Endodermal cell (in vitro differentiated cells): Measurements from ENCODE around the gene FBRSL1. TPM values are rescaled to one million over a fixed set of nuclear protein-coding genes. Genes with fewer than 3 reads are reported as not detected.
"Not testable (repeated sequence)": the region's sequence is repeated elsewhere in the genome, so short reads cannot be mapped to it uniquely, and the experiment has no call there.

Experiments
- DNase-seq: peaks from one replicate; pipeline ENCODE4 v3.0.0-alpha.2; 2017
- H3K27ac ChIP-seq: 2 replicates; pipeline ENCODE4 v1.5.1; 2013; ENCODE audit warnings: mild to moderate bottlenecking, low read depth, low read length, moderate library complexity
- H3K27me3 ChIP-seq: 2 replicates; pipeline ENCODE4 v1.6.1; 2013; ENCODE audit warnings: mild to moderate bottlenecking, low read length, moderate library complexity; ENCODE audit not compliant: insufficient read depth, control insufficient read depth, poor library complexity, severe bottlenecking
- H3K36me3 ChIP-seq: 2 replicates; pipeline ENCODE4 v1.7.0; 2013; ENCODE audit warnings: mild to moderate bottlenecking, low read length, moderate library complexity; ENCODE audit not compliant: control insufficient read depth, insufficient read depth
- H3K4me1 ChIP-seq: one replicate; pipeline ENCODE4 v1.7.0; 2013; ENCODE audit warnings: low read length; ENCODE audit not compliant: control insufficient read depth, insufficient read depth
- H3K4me3 ChIP-seq: 2 replicates; pipeline ENCODE4 v1.5.1; 2013; ENCODE audit warnings: mild to moderate bottlenecking, low read length, moderate library complexity
- H3K9ac ChIP-seq: 2 replicates; pipeline ENCODE4 v1.6.1; 2013; ENCODE audit warnings: mild to moderate bottlenecking, low read length, moderate library complexity; ENCODE audit not compliant: poor library complexity, severe bottlenecking; ENCODE audit errors: extremely low read depth
- H3K9me3 ChIP-seq: 2 replicates; pipeline ENCODE4 v1.6.1; 2013; ENCODE audit warnings: mild to moderate bottlenecking, low read length, moderate library complexity; ENCODE audit not compliant: control insufficient read depth
- H3K27ac Mint-ChIP-seq: 2 replicates; pipeline ENCODE4 v1.8.0; 2020; ENCODE audit warnings: mixed read lengths
- H3K27me3 Mint-ChIP-seq: 2 replicates; pipeline ENCODE4 v1.8.0; 2021; ENCODE audit warnings: mild to moderate bottlenecking, mixed read lengths; ENCODE audit not compliant: insufficient read depth
- H3K36me3 Mint-ChIP-seq: 2 replicates; pipeline ENCODE4 v1.8.0; 2020; ENCODE audit warnings: low read depth, mixed read lengths
- H3K4me1 Mint-ChIP-seq: 2 replicates; pipeline ENCODE4 v1.8.0; 2020; ENCODE audit warnings: mixed read lengths
- H3K4me3 Mint-ChIP-seq: 2 replicates; pipeline ENCODE4 v1.8.0; 2020; ENCODE audit warnings: mild to moderate bottlenecking, moderate library complexity, mixed read lengths
- H3K9me3 Mint-ChIP-seq: 2 replicates; pipeline ENCODE4 v1.8.0; 2020; ENCODE audit warnings: mild to moderate bottlenecking, mixed read lengths
- WGBS, 2 experiments: methylation state at CpG; one replicate each; pipeline versions ENCODE4 v1.1.5 to v1.1.7; 2013; ENCODE audit warnings: missing lambda C conversion rate in 2 of 2, mixed read lengths in 1 of 2; ENCODE audit not compliant: insufficient coverage in 1 of 2, insufficient read length in 1 of 2; 5-methylcytosine and 5-hydroxymethylcytosine counted together
- total RNA-seq, 2 donors: library from RNA; stranded (reverse); fragmentation: NEBNext Ultra II Directional in 1 of 2; extraction: Animal tissue kit (Norgen Biotek cat#: 25700) in 1 of 2; gene quantifications; 2 replicates in 1 of 2; 3 replicates in 1 of 2; pipeline ENCODE4 v1.2.1, GENCODE V29; 2021
- TF ChIP-seq, protein P1 (sequence below): fragments of 200-600 bp; sonication (generic); conservative IDR thresholded peaks from 2 replicates; pipeline ENCODE4 v1.5.0; 2021; ENCODE audit warnings: antibody characterized with exemption, mild to moderate bottlenecking

The FBRSL1 gene
- total RNA-seq, 2 donors from 2014 or later, result 74.9 to 92.3 TPM

DNA sequence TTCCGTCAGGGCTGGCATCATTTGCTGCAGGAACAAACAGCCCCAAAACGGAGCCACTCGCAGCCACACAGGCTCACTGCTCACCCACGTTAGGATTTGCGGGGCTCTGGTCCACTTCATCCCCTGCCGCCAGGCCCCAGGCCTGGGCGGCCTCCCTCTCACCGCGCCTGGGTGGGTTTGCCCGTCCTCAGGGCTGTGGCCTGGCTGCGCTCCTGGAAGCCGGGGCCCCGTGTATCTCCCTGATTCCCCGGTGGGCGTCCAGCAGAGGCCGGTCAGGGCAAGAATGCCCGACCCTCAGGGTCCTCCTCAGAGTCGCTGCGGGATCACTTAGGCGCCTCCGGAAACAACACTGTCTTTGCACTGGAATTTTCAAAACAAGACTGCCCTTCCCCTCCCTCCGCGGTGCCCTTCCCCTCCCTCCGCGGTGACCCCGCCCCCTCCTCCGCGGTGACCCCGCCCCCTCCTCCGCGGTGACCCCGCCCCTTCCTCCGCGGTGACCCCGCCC is 15.7 kb upstream of the FBRSL1 start:
- no peaks in the 10 kb centered on the region for H3K4me1 ChIP-seq
- H3K4me3 Mint-ChIP-seq, result no peak overlapping the region
- peaks cover 11% of the 10 kb centered on the region for H3K9me3 Mint-ChIP-seq
- WGBS, 2 experiments, result 86 to 93% methylated on average over 10 to 20 of the region's 35 CpGs
- H3K27ac Mint-ChIP-seq, result no peak overlapping the region
- H3K36me3 Mint-ChIP-seq, result no peaks in the 10 kb centered on the region
- peaks cover 6% of the 10 kb centered on the region for H3K4me1 Mint-ChIP-seq
- TF ChIP-seq, protein P1, sequence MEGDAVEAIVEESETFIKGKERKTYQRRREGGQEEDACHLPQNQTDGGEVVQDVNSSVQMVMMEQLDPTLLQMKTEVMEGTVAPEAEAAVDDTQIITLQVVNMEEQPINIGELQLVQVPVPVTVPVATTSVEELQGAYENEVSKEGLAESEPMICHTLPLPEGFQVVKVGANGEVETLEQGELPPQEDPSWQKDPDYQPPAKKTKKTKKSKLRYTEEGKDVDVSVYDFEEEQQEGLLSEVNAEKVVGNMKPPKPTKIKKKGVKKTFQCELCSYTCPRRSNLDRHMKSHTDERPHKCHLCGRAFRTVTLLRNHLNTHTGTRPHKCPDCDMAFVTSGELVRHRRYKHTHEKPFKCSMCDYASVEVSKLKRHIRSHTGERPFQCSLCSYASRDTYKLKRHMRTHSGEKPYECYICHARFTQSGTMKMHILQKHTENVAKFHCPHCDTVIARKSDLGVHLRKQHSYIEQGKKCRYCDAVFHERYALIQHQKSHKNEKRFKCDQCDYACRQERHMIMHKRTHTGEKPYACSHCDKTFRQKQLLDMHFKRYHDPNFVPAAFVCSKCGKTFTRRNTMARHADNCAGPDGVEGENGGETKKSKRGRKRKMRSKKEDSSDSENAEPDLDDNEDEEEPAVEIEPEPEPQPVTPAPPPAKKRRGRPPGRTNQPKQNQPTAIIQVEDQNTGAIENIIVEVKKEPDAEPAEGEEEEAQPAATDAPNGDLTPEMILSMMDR, result no peak
- H3K27me3 ChIP-seq, result peaks cover 5% of the 10 kb centered on the region
- H3K27me3 Mint-ChIP-seq, result peaks cover 45% of the 10 kb centered on the region
- H3K27ac ChIP-seq, result no peak overlapping the region
- no peaks in the 10 kb centered on the region for H3K36me3 ChIP-seq
- no peaks in the 10 kb centered on the region for H3K9me3 ChIP-seq
- DNase-seq, result peak; percentile 69
- H3K9ac ChIP-seq, result no peak overlapping the region
- no peak overlapping the region for H3K4me3 ChIP-seq

DNA sequence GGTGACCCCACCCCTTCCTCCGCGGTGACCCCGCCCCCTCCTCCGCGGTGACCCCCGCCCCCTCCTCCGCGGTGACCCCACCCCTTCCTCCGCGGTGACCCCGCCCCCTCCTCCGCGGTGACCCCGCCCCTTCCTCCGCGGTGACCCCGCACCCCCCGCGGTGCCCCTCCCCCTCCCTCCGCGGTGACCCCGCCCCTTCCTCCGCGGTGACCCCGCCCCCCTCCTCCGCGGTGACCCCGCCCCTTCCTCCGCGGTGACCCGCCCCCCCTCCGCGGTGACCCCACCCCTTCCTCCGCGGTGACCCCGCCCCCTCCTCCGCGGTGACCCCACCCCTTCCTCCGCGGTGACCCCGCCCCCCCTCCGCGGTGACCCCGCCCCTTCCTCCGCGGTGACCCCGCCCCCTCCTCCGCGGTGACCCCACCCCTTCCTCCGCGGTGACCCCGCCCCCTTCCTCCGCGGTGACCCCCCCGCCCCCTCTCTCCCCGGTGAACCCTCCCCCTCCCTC is 15.1 kb upstream of the FBRSL1 start:
- not testable (repeated sequence) for H3K9ac ChIP-seq, DNase-seq, H3K4me3 ChIP-seq, H3K4me3 Mint-ChIP-seq, H3K36me3 ChIP-seq, H3K27me3 ChIP-seq, H3K27ac Mint-ChIP-seq, H3K36me3 Mint-ChIP-seq, H3K9me3 ChIP-seq, H3K27ac ChIP-seq, H3K4me1 Mint-ChIP-seq, H3K4me1 ChIP-seq
- Mint-ChIP-seq H3K27me3 (peaks cover 45% of the 10 kb centered on the region), H3K9me3 (peaks cover 11% of the 10 kb centered on the region)
- WGBS, 2 experiments, result no CpG with 5 or more reads among the region's 56 CpGs

DNA sequence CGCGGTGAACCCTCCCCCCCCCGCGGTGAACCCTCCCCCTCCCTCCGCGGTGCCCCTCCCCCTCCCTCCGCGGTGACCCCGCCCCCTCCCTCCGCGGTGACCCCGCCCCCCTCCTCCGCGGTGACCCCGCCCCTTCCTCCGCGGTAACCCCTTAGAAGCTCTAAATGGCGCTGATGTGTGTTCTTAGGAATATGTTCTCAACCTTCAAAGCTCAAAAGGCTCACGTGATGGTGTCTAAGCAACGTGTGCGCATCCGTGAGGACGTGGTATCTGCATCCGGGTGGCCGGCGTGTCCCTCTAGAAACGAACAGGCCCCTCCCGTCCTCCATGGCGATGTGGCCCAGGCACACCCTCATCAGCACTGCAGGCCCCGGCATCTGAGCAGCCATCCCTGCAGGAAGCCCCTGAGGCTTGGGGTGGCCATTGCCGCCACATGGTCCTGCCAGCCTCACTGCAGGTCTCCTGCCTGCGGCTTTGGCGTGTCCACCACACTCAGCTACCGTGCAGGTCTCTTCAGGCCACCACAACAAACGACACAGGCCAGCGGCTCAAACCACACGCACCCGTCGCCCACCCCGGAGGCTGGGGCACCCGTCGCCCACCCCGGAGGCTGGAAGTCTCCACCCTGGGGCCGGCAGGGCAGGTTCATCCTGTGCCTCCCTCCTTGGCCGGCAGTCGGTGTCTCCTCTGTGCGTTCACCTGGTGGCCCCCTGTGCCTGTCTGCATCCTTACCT is 14.5 kb upstream of the FBRSL1 start:
- TF ChIP-seq, protein P1, result no peak
- peaks cover 11% of the 10 kb centered on the region for H3K9me3 Mint-ChIP-seq
- H3K36me3 Mint-ChIP-seq, result no peaks in the 10 kb centered on the region
- Histone ChIP-seq H3K36me3 (no peaks in the 10 kb centered on the region), H3K27me3 (no peaks in the 10 kb centered on the region), H3K9ac (no peak overlapping the region), H3K4me1 (no peaks in the 10 kb centered on the region), H3K27ac (no peak overlapping the region), H3K9me3 (no peaks in the 10 kb centered on the region), H3K4me3 (no peak overlapping the region)
- WGBS, 2 experiments, result 90 to 95% methylated on average over 30 to 35 of the region's 47 CpGs
- no peaks in the 10 kb centered on the region for H3K4me1 Mint-ChIP-seq
- peaks cover 49% of the 10 kb centered on the region for H3K27me3 Mint-ChIP-seq
- H3K4me3 Mint-ChIP-seq, result no peak overlapping the region
- no peak overlapping the region for H3K27ac Mint-ChIP-seq
- no peak for DNase-seq
